ENCODE measurements around the gene EML4. TPM values are rescaled to one million over a fixed set of nuclear protein-coding genes. Genes with fewer than 3 reads are reported as not detected.

EML4 gene
- total and polyA plus RNA-seq, 9 of the 15 experiments (the other 6 are each of a cell fraction or from before 2014, with no cell fraction given), result 14.7 to 48.3 (median 36.5) TPM

GRCh38 chr2:42304059-42304713 is 135.0 kb downstream of the EML4 start (continued):
- TF ChIP-seq ATF6 (CRISPR knock-in tag; IDR thresholded peaks at IDR 0.05) (no peak), TCFL5 (CRISPR knock-in tag; conservative IDR thresholded peaks at IDR 0.05) (no peak), MGA (IDR thresholded peaks at IDR 0.05) (no peak)
